Upper lobe of left lung (tissue), 4 donors: ENCODE measurements around the gene CA11.

ENCODE experiments used
- EP300 ChIP-seq, 4 donors: sonication (generic); formaldehyde crosslinking; IDR thresholded peaks; one replicate each; pipeline ENCODE4 v1.5.1; 2017; ENCODE audit warnings: antibody characterized with exemption in 4 of 4, control low read depth in 2 of 4
- POLR2A ChIP-seq, 4 donors: fragments of 450-650 bp; IDR thresholded peaks; one replicate each; pipeline ENCODE4 v1.5.1; 2016 to 2017; ENCODE audit warnings: antibody characterized with exemption in 4 of 4, mild to moderate bottlenecking in 2 of 4
- TF ChIP-seq, protein P1 (sequence below), 6 experiments: fragments of 450-650 bp in 4 of 6; fragments of 200-600 bp in 2 of 6; sonication (generic) in 2 of 6; IDR thresholded peaks; one replicate each; pipeline ENCODE4 v1.5.1; 2016 to 2019; ENCODE audit warnings: antibody characterized with exemption in 6 of 6

DNA sequence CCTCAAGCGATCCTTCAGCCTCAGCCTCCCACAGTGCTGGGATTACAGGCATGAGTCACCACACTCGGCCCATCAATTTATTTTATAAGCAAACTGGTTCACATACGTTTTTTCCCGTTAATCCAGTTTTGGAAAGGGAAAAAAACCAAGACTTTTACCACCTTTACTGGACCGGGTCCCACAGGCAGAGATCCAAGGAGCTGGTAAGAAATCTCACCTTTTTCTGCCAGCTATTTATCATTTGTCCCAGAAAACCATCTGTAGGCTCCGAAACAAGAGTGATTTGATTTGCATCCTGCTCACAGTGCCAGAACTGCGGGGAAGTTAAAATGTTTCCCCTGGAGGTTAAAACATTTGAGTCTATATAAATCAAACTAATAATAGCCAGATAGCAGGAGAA, 43.5 kb upstream of the CA11 start:
- TF ChIP-seq, protein P1, sequence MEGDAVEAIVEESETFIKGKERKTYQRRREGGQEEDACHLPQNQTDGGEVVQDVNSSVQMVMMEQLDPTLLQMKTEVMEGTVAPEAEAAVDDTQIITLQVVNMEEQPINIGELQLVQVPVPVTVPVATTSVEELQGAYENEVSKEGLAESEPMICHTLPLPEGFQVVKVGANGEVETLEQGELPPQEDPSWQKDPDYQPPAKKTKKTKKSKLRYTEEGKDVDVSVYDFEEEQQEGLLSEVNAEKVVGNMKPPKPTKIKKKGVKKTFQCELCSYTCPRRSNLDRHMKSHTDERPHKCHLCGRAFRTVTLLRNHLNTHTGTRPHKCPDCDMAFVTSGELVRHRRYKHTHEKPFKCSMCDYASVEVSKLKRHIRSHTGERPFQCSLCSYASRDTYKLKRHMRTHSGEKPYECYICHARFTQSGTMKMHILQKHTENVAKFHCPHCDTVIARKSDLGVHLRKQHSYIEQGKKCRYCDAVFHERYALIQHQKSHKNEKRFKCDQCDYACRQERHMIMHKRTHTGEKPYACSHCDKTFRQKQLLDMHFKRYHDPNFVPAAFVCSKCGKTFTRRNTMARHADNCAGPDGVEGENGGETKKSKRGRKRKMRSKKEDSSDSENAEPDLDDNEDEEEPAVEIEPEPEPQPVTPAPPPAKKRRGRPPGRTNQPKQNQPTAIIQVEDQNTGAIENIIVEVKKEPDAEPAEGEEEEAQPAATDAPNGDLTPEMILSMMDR (IDR thresholded peaks at IDR 0.05): no peak
- no peak for TF ChIP-seq POLR2A (IDR thresholded peaks at IDR 0.05)
- TF ChIP-seq EP300 (IDR thresholded peaks at IDR 0.05): no peak
